Immature natural killer cell (primary cell): Measurements from ENCODE around the gene ABCG2. TPM values are rescaled to one million over a fixed set of nuclear protein-coding genes. Genes with fewer than 3 reads are reported as not detected.

ENCODE experiments used
- polyA plus RNA-seq, 3 donors: library from polyadenylated mRNA; unstranded; fragments of 300-500 nt; fragmentation: Illumina TruSeq; gene quantifications; one replicate each; pipeline ENCODE4 v1.2.3, GENCODE V29; 2021

The ABCG2 gene
- polyA plus RNA-seq, 3 donors from 2014 or later, result 0.69 to 2.5 (median 1.3) TPM

Other genes starting within 250 kb of the ABCG2 start
- gene SPP1, start 182.9 kb downstream of the ABCG2 start, polyA plus RNA-seq, result not detected
- gene PKD2, start 151.0 kb downstream of the ABCG2 start, polyA plus RNA-seq, result 1 to 10 TPM; 1.2 to 2.7 (median 1.2) TPM
- gene PPM1K, start 125.9 kb upstream of the ABCG2 start, polyA plus RNA-seq, result 10 to 100 TPM; 25.5 to 57.1 (median 55.5) TPM
- 10 to 100 TPM in 2 of 3 donors, 1 to 10 TPM in 1; 5.8 to 14.8 (median 13.8) TPM for gene HERC6, start 220.2 kb upstream of the ABCG2 start, polyA plus RNA-seq